Measurements from ENCODE around the gene FARS2.

GRCh38 chr6:5261545-5262109 is 314 bp downstream of the FARS2 start:
- TF ChIP-seq CTCF (IDR thresholded peaks at IDR 0.05), result no peak
- no peak for TF ChIP-seq NFE2L2 (conservative IDR thresholded peaks at IDR 0.05; ENCODE audit: low read length)
- TF ChIP-seq POLR2A (IDR thresholded peaks at IDR 0.05; ENCODE audit: low read length), result peak; percentile 27; the same call in 1 of the 2 replicates
- TF ChIP-seq RCOR1 (IDR thresholded peaks at IDR 0.05; ENCODE audit: low read depth, low read length), result no peak

Data from A549 (cell line).